Activated T-helper 1 cell treated with anti-CD3 and anti-CD28 coated beads, Interleukin-12 subunit alpha, Interleukin-12 subunit beta, Interleukin-2, Interleukin-4 antibody, amounts not matched to agents 30 ng/mL and 10 ng/mL and 1 ng/mL, durations not matched to agents 14 hours and 24 hours and 36 hours (primary cell): ENCODE measurements around the gene CDH22. TPM values are rescaled to one million over a fixed set of nuclear protein-coding genes. Genes with fewer than 3 reads are reported as not detected.

Experiments used
- DNase-seq: peaks from one replicate; pipeline ENCODE4 v3.0.0; 2021; ENCODE audit warnings: low spot score
- H3K27ac Mint-ChIP-seq: one replicate; pipeline ENCODE4 v1.8.0; 2021; ENCODE audit warnings: mild to moderate bottlenecking, mixed read lengths
- H3K27me3 Mint-ChIP-seq: one replicate; pipeline ENCODE4 v1.8.0; 2022; ENCODE audit warnings: mild to moderate bottlenecking, moderate library complexity, mixed read lengths; ENCODE audit not compliant: insufficient read depth
- H3K36me3 Mint-ChIP-seq: one replicate; pipeline ENCODE4 v1.8.0; 2021; ENCODE audit warnings: low read depth, mixed read lengths
- H3K4me1 Mint-ChIP-seq: one replicate; pipeline ENCODE4 v1.8.0; 2021; ENCODE audit warnings: low read depth, mixed read lengths
- H3K4me3 Mint-ChIP-seq: one replicate; pipeline ENCODE4 v1.8.0; 2021; ENCODE audit warnings: mild to moderate bottlenecking, moderate library complexity, mixed read lengths
- H3K9me3 Mint-ChIP-seq: one replicate; pipeline ENCODE4 v1.8.0; 2021; ENCODE audit warnings: mixed read lengths
- intact Hi-C: fragments of 100-400 bp; cut with micrococcal nuclease; formaldehyde crosslinking; loops from one replicate; pipeline ENCODE4 v1.15.1; 2024
- total RNA-seq: library from RNA; stranded (reverse); gene quantifications from 2 replicates; pipeline ENCODE4 v1.2.3, GENCODE V29; 2022

The CDH22 gene
- total RNA-seq, 1 donor from 2014 or later = not detected

DNA sequence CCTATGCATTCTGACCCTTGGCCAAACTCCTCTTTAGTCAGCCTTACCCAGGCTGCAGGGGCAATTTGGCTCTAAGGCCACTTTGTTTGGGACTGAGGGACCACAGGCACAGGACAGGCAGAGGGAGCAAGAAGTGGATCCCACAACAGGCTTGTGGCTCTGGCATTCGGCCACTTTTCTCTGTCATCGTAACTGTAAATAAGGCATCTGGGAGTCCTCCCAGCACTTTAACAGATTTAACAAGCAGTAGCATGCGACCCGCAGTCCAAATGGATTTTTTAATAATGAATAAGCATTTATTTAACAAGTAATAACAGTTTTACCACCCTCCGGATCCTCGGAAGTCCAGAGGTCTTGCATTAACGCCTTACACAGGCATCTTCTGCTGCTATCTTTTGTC, 16.1 kb upstream of the CDH22 start:
- no peaks in the 10 kb centered on the region for H3K9me3 Mint-ChIP-seq
- no peak overlapping the region for H3K27ac Mint-ChIP-seq
- H3K36me3 Mint-ChIP-seq = no peaks in the 10 kb centered on the region
- H3K27me3 Mint-ChIP-seq = peaks cover 23% of the 10 kb centered on the region
- intact Hi-C loops = no loop called here
- H3K4me1 Mint-ChIP-seq = no peaks in the 10 kb centered on the region
- no peak overlapping the region for H3K4me3 Mint-ChIP-seq
- DNase-seq = no peak

DNA sequence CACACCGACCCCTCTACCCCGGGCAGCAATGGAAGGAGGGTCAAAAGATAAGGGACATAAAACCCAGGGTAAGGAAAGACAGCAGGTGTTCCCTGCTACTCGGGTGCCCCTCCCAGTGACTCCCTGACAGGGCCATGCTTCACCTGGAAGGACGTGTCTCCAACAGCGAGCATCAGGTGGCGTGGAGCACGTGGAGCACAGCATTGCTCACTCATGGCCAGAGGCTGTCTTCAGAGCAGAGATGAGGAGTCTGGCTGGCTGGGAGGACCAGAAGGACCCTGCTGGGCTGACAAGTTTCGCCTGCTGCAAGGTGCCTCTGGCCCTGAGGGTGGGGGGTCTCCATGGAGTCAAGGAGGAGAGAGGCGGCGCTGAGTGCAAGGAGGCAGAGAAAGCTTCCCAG, 15.3 kb upstream of the CDH22 start:
- no peak for DNase-seq
- intact Hi-C loops = no loop called here
- no peak overlapping the region for H3K4me3 Mint-ChIP-seq

DNA sequence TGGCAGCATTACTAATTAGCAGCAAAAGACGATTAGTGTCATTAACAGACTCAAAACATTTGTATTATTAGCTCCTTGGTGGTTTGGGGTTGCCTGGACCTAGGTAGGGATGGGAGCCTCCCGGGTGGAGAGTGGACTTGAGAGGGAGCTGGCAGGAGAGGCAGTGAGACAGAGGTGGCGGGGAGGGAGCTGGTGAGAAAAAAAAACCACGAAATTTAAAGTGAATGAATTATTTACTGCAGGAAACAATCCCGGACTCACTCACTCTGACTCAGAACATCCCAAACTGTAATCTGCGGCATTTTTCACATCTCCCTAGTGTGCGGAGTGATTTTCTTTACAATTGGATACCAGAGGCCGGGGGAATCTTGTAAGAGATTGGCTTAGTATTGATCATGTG, 14.3 kb upstream of the CDH22 start:
- no peak overlapping the region for H3K4me3 Mint-ChIP-seq
- H3K4me1 Mint-ChIP-seq = no peaks in the 10 kb centered on the region
- H3K9me3 Mint-ChIP-seq = no peaks in the 10 kb centered on the region
- intact Hi-C loops = no loop called here
- peaks cover 37% of the 10 kb centered on the region for H3K27me3 Mint-ChIP-seq
- H3K27ac Mint-ChIP-seq = no peak overlapping the region
- no peak for DNase-seq
- no peaks in the 10 kb centered on the region for H3K36me3 Mint-ChIP-seq

More for the DNA sequence above, 15.3 kb upstream of the CDH22 start:
- Mint-ChIP-seq H3K9me3 (no peaks in the 10 kb centered on the region), H3K4me1 (no peaks in the 10 kb centered on the region), H3K27me3 (peaks cover 30% of the 10 kb centered on the region), H3K27ac (no peak overlapping the region), H3K36me3 (no peaks in the 10 kb centered on the region)

DNA sequence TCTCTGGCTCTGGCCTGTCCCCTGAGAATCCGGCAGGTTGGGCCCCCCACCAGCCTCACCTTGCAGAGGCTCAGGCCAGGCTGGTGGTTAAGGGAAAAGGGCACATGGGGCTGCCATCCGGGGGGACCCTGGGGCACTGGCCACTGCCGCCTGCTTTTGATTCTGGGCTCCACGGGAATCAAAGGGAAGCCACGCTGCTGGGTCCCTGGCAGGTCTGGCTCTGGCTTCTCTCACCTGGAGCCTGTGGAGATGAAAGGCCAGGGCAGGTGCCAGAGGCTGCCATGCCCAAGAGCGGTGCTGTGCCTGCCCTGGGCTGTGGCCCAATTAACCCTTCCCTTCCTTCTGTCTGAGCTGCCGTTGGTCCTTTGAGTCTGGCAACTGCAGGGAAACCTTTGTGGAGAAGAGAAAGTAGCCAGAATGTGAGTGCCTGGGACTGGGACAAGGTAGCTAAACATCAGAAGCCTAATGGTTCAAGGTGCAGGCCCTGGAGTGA, 9.4 kb upstream of the CDH22 start:
- no peaks in the 10 kb centered on the region for H3K9me3 Mint-ChIP-seq
- no peaks in the 10 kb centered on the region for H3K4me1 Mint-ChIP-seq
- H3K36me3 Mint-ChIP-seq = no peaks in the 10 kb centered on the region
- no peak overlapping the region for H3K27ac Mint-ChIP-seq
- H3K4me3 Mint-ChIP-seq = no peak overlapping the region
- no peak for DNase-seq
- intact Hi-C loops = no loop called here
- peaks cover 61% of the 10 kb centered on the region for H3K27me3 Mint-ChIP-seq

DNA sequence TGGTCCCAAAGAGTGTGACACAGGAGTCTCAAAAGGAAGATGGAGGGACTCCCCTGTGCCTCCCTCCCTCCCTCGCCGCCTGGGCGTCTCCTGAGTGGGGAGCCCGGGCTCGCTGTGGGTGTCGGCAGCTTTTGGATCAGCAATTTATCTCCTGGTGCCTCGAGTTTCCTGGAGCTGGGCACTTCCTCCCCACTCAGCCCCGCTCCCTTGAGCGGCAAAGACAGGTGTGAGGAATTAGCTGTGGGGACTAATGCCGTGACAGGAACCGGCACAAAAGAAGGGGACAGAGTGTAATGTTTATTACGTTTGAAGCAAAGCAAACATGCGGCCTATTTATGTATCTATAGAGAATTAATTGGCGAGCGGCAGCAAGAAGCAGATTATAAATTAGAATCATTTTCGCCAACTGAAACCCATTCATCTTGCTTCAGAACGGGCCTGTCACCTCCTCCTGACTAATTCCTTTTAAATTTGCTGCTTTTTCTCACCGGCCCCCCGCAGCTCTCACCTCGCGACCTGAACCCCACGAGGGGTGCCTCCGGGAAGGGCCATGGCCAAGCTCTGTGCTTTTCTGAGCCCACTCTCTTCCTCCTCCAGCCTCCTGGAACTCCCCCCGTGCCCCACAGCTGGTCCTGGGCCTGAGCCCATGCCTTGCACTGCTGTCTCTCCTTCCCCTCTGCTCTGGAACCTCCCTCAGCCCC, 8.8 kb upstream of the CDH22 start:
- peaks cover 61% of the 10 kb centered on the region for H3K27me3 Mint-ChIP-seq

DNA sequence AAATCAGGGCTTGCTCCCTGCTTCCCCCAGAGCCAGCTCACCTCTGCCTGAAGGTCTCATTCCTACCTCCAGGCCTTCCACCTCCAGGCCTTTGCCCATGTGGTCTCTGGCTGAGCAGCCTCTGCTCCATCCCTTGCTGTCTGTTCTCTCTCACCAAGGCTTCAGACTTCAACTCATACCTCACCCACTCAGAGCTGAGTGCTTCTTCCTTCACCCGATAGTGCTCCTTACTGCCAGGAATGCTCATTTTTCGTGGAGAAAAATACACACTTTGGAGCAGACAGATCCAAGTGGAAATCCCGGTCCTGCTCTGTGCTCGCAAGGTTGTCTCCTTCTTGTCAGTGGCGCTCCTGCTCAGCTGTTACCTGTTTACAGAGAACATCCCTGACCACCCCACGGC, 7.0 kb upstream of the CDH22 start:
- Mint-ChIP-seq H3K27ac (no peak overlapping the region), H3K4me1 (no peaks in the 10 kb centered on the region), H3K27me3 (peaks cover 72% of the 10 kb centered on the region), H3K9me3 (no peaks in the 10 kb centered on the region), H3K4me3 (no peak overlapping the region), H3K36me3 (no peaks in the 10 kb centered on the region)
- intact Hi-C loops = no loop called here
- DNase-seq = no peak

More for the DNA sequence above, 8.8 kb upstream of the CDH22 start:
- no peak overlapping the region for H3K4me3 Mint-ChIP-seq
- intact Hi-C loops = no loop called here
- DNase-seq = no peak
- H3K4me1 Mint-ChIP-seq = no peaks in the 10 kb centered on the region
- no peaks in the 10 kb centered on the region for H3K36me3 Mint-ChIP-seq
- H3K9me3 Mint-ChIP-seq = no peaks in the 10 kb centered on the region
- H3K27ac Mint-ChIP-seq = no peak overlapping the region

DNA sequence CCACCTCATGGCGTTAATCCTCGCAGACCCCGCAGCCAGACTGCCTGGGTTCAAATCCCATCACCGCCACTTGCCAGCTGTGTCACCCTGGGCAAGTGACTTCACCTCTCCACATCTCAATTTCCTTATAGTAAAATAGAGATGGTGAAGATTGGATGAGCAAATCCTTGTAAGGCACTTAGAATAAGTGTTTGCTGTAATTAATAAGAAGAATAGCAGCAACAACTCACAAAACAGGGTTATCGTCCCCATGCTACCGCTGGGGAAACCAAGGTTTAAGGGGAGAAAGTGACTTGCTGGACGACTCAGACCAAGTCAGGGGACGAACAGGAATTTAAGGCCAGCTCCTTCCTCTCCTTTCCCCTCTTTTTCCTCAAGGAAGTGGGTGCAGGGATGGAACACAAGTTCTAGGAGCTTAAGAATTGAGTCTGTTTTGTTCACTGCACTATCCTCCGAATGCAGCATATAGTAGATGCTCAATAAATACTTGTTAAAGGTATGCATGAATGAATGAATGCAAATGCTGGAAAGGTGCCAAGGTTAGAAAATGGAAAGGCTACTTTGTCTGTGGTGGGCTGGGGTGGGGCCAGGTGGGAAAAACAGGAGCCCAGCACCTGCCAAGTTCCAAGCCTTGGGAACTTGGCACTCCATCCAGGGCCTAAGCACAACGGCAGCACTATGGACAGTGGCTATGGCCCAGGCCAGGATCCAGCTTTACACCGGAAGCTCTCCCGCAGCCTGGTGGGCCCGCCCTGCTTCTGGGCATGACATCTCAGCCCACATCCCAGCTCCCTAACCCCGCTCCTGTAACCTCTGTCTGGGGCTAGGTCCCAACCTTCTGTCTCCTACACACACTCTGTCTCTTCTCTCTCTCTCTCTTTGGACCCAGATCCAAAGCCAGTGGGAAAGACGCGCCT, 4.9 kb upstream of the CDH22 start:
- Mint-ChIP-seq H3K4me1 (no peaks in the 10 kb centered on the region), H3K9me3 (no peaks in the 10 kb centered on the region), H3K27me3 (peaks cover 77% of the 10 kb centered on the region), H3K4me3 (no peak overlapping the region), H3K27ac (peak overlapping the region; percentile 27), H3K36me3 (no peaks in the 10 kb centered on the region)
- intact Hi-C loops = no loop called here
- no peak for DNase-seq

DNA sequence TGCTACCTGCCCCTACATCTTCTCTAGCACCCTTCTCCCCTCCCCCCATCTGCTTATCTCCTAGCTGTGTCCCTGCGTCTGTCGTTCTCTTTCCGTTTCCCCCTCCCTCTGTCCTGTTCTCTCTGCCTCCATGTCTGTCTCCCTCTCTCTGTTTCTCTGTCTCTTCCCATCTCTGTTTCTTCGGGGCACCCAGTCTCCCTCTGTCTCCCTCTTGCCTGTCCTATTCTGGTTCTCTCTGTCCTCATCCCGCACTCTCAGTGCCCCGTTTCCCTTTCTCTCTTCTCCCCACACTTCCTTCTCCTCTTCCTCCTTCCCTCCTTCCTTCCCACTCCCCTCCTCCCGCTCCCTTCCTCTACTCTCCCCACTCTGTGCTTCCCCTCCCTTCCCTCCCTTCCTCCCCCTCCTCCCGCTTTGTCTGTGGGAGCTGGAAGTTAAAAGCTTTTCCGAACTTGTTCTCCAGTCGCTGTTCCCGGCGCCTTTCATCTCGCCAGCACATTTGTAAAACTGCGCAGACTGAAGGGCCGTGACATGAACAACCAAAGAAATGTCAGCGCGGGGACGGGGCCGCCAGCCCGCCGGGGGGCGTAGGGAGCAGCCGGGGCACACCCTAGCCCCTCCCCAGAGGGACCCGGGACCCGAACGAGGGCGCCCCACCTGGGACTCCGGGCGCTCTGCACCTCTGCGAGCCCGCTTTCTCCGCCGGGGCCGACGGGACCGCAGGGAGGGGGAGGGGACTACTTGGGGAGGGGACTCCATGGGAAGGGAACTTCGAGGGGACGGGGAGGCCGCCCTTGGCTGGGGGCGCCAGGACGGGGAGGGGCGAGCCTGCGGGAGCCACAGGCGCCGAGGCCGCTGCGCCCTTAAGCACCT, 4.0 kb upstream of the CDH22 start:
- Mint-ChIP-seq H3K27ac (no peak overlapping the region), H3K4me3 (no peak overlapping the region), H3K27me3 (peaks cover 69% of the 10 kb centered on the region), H3K36me3 (no peaks in the 10 kb centered on the region), H3K4me1 (no peaks in the 10 kb centered on the region), H3K9me3 (no peaks in the 10 kb centered on the region)
- intact Hi-C loops = no loop called here
- DNase-seq = no peak

DNA sequence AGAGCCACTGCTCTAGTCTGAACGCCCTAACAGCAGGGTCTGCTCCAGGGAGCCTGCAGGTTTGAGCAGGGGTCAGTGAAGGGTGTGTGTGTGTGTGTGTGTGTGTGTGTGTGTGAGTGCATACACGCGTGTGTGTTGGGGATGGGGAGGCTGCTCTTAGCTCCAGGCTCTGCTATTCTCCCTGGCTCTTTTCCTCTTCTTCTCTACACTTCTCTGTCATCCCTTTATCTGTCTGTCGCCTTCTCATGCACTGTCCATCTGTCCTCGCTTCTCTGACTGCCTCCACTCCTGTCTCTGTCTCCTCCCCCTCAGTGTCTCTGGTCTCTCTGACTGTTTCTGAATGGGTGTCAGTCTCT, 3.4 kb upstream of the CDH22 start:
- no peak overlapping the region for H3K27ac Mint-ChIP-seq
- no peak overlapping the region for H3K4me3 Mint-ChIP-seq
- no peak for DNase-seq
- H3K9me3 Mint-ChIP-seq = no peaks in the 10 kb centered on the region
- H3K4me1 Mint-ChIP-seq = peaks cover 2% of the 10 kb centered on the region
- intact Hi-C loops = no loop called here
- H3K27me3 Mint-ChIP-seq = peaks cover 72% of the 10 kb centered on the region
- H3K36me3 Mint-ChIP-seq = no peaks in the 10 kb centered on the region

DNA sequence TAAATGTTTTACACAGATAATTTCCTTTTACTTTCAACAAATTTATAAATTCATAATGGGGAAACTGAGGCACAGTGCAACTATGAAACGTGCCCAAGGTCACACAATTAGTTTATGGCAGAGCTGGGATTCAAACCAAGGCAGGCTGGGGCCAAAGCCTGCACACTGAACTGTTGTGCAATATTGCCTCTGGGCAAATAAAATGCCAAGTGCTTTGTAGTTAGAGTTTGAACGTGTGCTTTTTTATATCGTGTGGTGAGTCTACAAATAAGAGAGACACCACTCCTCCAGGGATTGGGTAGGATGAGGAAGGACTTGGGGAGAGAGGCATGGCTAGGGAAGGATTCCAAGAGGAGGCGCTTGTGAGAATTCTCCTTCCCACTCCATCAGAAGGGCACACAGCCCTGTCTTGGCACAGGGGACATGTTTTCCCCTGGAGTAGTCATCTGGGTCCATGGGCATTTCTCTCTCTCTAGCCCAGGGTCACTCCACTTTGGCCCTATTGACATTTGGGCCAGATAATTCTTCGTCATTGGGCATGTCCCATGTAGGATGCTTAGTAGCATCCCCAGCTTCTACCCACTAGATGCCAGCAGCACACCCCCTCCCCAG, 2.8 kb upstream of the CDH22 start:
- no peaks in the 10 kb centered on the region for H3K9me3 Mint-ChIP-seq
- intact Hi-C loops = no loop called here
- H3K27ac Mint-ChIP-seq = no peak overlapping the region
- peaks cover 75% of the 10 kb centered on the region for H3K27me3 Mint-ChIP-seq
- peaks cover 7% of the 10 kb centered on the region for H3K4me1 Mint-ChIP-seq
- H3K4me3 Mint-ChIP-seq = no peak overlapping the region
- H3K36me3 Mint-ChIP-seq = no peaks in the 10 kb centered on the region
- no peak for DNase-seq

DNA sequence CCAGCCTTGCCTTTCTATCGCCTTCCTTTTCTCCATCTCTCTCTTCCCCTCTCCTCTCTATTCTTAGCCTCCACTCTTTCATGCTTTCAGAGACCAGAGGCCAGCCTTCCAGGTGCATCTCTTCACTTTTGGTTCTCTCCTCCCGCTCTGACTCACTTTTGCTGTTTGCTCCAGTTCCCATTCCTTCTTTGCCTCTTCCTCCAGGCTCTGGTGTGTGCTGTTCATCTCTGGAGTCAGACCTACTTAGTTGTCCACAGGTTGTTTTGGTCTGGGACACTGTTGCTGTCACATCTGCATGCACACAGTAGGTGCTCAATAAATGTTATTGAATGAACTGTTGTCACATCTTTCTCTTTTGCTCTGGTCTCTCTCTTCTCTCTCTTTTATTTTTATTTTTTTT, 1.6 kb upstream of the CDH22 start:
- no peak for DNase-seq
- H3K9me3 Mint-ChIP-seq = no peaks in the 10 kb centered on the region
- no peaks in the 10 kb centered on the region for H3K36me3 Mint-ChIP-seq
- no peak overlapping the region for H3K4me3 Mint-ChIP-seq
- H3K4me1 Mint-ChIP-seq = peaks cover 7% of the 10 kb centered on the region
- H3K27ac Mint-ChIP-seq = no peak overlapping the region
- H3K27me3 Mint-ChIP-seq = peaks cover 75% of the 10 kb centered on the region
- intact Hi-C loops = loop anchor here (5.0 to 10.0 kb wide), 2 partner anchors 52 to 285 kb away; partner anchors contain the start of gene SLC12A5

DNA sequence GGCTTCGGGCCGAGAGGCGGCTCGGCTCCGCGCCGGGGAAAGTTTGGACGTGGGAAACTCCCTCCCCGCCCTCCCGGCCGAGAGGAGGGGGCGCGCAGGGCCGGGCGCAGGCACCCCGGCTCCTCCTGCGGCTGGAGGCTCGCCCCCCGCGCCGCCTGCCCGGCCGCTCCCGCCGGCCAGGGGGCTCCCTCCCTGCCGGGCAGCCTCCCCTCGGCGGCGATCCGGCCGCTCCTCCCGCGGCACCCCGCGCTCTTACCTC, 370 bp downstream of the CDH22 start:
- no peaks in the 10 kb centered on the region for H3K36me3 Mint-ChIP-seq
- no peak overlapping the region for H3K4me3 Mint-ChIP-seq
- H3K27me3 Mint-ChIP-seq = peaks cover 73% of the 10 kb centered on the region
- no peak for DNase-seq
- intact Hi-C loops = loop anchor here (1.0 to 10.0 kb wide), 8 partner anchors 41 to 381 kb away; partner anchors contain the start of genes SLC12A5 and TP53RK
- no peak overlapping the region for H3K27ac Mint-ChIP-seq
- H3K9me3 Mint-ChIP-seq = no peaks in the 10 kb centered on the region
- peaks cover 7% of the 10 kb centered on the region for H3K4me1 Mint-ChIP-seq
